Adrenal gland (tissue), 12 donors: Measurements from ENCODE around the gene UBAC2. TPM values are rescaled to one million over a fixed set of nuclear protein-coding genes. Genes with fewer than 3 reads are reported as not detected.

Experiments
- DNase-seq, 7 donors: peaks; one replicate each; pipeline ENCODE4 v3.0.0-alpha.2; 2019 to 2020
- H3K27ac ChIP-seq, 5 donors: fragments of 200-600 bp; sonication (generic) in 4 of 5; 1 replicate in 3 of 5; 2 replicates in 2 of 5; pipeline versions ENCODE4 v1.5.1 to v1.8.0; 2016 to 2020; ENCODE audit warnings: mild to moderate bottlenecking in 1 of 5
- H3K27me3 ChIP-seq: fragments of 200-600 bp; 2 replicates; pipeline ENCODE4 v1.8.0; 2021
- H3K36me3 ChIP-seq, 2 donors: fragments of 200-600 bp; replicated peaks in 1 of 2; 1 replicate in 1 of 2; 2 replicates in 1 of 2; pipeline versions ENCODE4 v1.5.1 to v1.8.0; 2018 to 2022
- H3K4me1 ChIP-seq, 2 donors: fragments of 200-600 bp; replicated peaks in 1 of 2; 1 replicate in 1 of 2; 2 replicates in 1 of 2; pipeline versions ENCODE4 v1.5.1 to v1.8.0; 2018 to 2021
- H3K4me3 ChIP-seq, 4 donors: fragments of 200-600 bp; sonication (generic) in 3 of 4; one replicate each; pipeline ENCODE4 v1.5.1; 2016 to 2018
- H3K9me3 ChIP-seq, 3 donors: fragments of 200-600 bp; sonication (generic) in 1 of 3; replicated peaks in 1 of 3; 1 replicate in 2 of 3; 2 replicates in 1 of 3; pipeline versions ENCODE4 v1.5.1 to v1.8.0; 2016 to 2021
- CTCF ChIP-seq, 6 experiments: fragments of 450-650 bp in 4 of 6; fragments of 200-600 bp in 2 of 6; sonication (generic) in 1 of 6; IDR thresholded peaks; 1 replicate in 5 of 6; 2 replicates in 1 of 6; pipeline versions ENCODE4 v1.5.1 to v1.8.0; 2016 to 2021; ENCODE audit warnings: antibody characterized with exemption in 6 of 6, mild to moderate bottlenecking in 2 of 6, moderate library complexity in 1 of 6
- POLR2A ChIP-seq, 2 donors: fragments of 450-650 bp; IDR thresholded peaks; one replicate each; pipeline ENCODE4 v1.6.1; 2017; ENCODE audit warnings: antibody characterized with exemption in 2 of 2, mild to moderate bottlenecking in 2 of 2, moderate library complexity in 1 of 2
- WGBS, 4 donors: extraction: QIAGEN DNeasy Blood & Tissue Kit in 2 of 4; methylation state at CpG; one replicate each; pipeline versions ENCODE4 v1.1.5 to v1.1.7; 2013 to 2017; 5-methylcytosine and 5-hydroxymethylcytosine counted together
- intact Hi-C, 2 donors: fragments of 100-400 bp; cut with DNase I; formaldehyde crosslinking; loops; one replicate each; pipeline versions ENCODE4 v1.14.1 to v1.15.0; 2022 to 2023
- polyA plus RNA-seq, 3 donors: library from polyadenylated mRNA; stranded (reverse); fragments of 200-250 nt in 2 of 3; fragments of 350-450 nt in 1 of 3; fragmentation: Illumina TruSeq in 1 of 3; extraction: RNeasy Lipid Tissue Mini Kit (QIAGEN cat#74804) in 1 of 3; gene quantifications; one replicate each; pipeline ENCODE4 v1.2.3, GENCODE V29; 2013 to 2014
- total RNA-seq, 9 donors: library from RNA; depleted of rRNA in 4 of 9; stranded (reverse); fragments of >200 nt in 4 of 9; fragments of 120-200 nt in 1 of 9; fragmentation: NEBNext Ultra II Directional in 1 of 9; extraction: Animal tissue kit (Norgen Biotek cat#: 25700) in 1 of 9; gene quantifications; one replicate each; pipeline versions ENCODE4 v1.1.0 to v1.2.4, GENCODE V29; 2013 to 2023
- donor health status: healthy with polysubstance abuse.
- donor health status: Bipolar disorder and iron deficiency.
- donor health status: DM: yes; HTN: yes; CAD: no.
- donor health status: DM: no; HTN: no; CAD: no.
- donor health status: DM: no; HTN: no; CAD: no.
- donor health status: DM: yes; HTN: yes; CAD: no.

Gene UBAC2
- total and polyA plus RNA-seq, 12 donors, result 46.3 to 67.8 (median 53.5) TPM

- Histone ChIP-seq H3K27ac (no peak overlapping the region), H3K4me3 (no peak overlapping the region), H3K36me3 (no peaks in the 10 kb centered on the region), H3K4me1 (no peaks in the 10 kb centered on the region), H3K9me3 (no peaks in the 10 kb centered on the region), H3K27me3 (no peaks in the 10 kb centered on the region)
- TF ChIP-seq POLR2A (IDR thresholded peaks at IDR 0.05) (no peak), CTCF (IDR thresholded peaks at IDR 0.05) (no peak)
- intact Hi-C loops, result no loop called here
- DNase-seq, result no peak
- WGBS, 4 donors, result 84 to 94% (median 89%) methylated on average over 2 of the region's 2 CpGs
Measured at GRCh38 chr13:99154064-99154463, 46.6 kb upstream of the UBAC2 start.

GRCh38 chr13:99155821-99156220, 44.8 kb upstream of the UBAC2 start:
- no peaks in the 10 kb centered on the region for H3K4me1 ChIP-seq
- no peaks in the 10 kb centered on the region for H3K36me3 ChIP-seq
- no peaks in the 10 kb centered on the region for H3K27me3 ChIP-seq
- intact Hi-C loops, result no loop called here
- TF ChIP-seq POLR2A (IDR thresholded peaks at IDR 0.05) (no peak), CTCF (IDR thresholded peaks at IDR 0.05) (no peak)
- 94 to 97% (median 97%) methylated on average over 5 of the region's 5 CpGs for WGBS, 4 donors
- no peak overlapping the region for H3K27ac ChIP-seq
- no peak for DNase-seq
- no peaks in the 10 kb centered on the region for H3K9me3 ChIP-seq
- no peak overlapping the region for H3K4me3 ChIP-seq

- H3K4me1 ChIP-seq, result no peaks in the 10 kb centered on the region
- 76 to 85% (median 82%) methylated on average over 5 of the region's 5 CpGs for WGBS, 4 donors
Measured at GRCh38 chr13:99157046-99157445, 43.6 kb upstream of the UBAC2 start.

GRCh38 chr13:99158846-99159245, 41.8 kb upstream of the UBAC2 start:
- H3K4me1 ChIP-seq, result no peaks in the 10 kb centered on the region
- peak in 1 of 7 donors; percentile 43 for DNase-seq
- no peaks in the 10 kb centered on the region for H3K9me3 ChIP-seq
- H3K27me3 ChIP-seq, result no peaks in the 10 kb centered on the region
- no peak overlapping the region for H3K4me3 ChIP-seq
- H3K27ac ChIP-seq, result no peak overlapping the region
- H3K36me3 ChIP-seq, result no peaks in the 10 kb centered on the region
- no peak for TF ChIP-seq POLR2A (IDR thresholded peaks at IDR 0.05)
- TF ChIP-seq CTCF (IDR thresholded peaks at IDR 0.05), result no peak
- intact Hi-C loops, result no loop called here
- 71 to 74% (median 72%) methylated on average over 7 to 8 of the region's 8 CpGs for WGBS, 4 donors

More at GRCh38 chr13:99157046-99157445, 43.6 kb upstream of the UBAC2 start:
- Histone ChIP-seq H3K9me3 (no peaks in the 10 kb centered on the region), H3K4me3 (no peak overlapping the region), H3K27ac (no peak overlapping the region), H3K27me3 (no peaks in the 10 kb centered on the region), H3K36me3 (no peaks in the 10 kb centered on the region)
- intact Hi-C loops, result no loop called here
- TF ChIP-seq POLR2A (IDR thresholded peaks at IDR 0.05) (no peak), CTCF (IDR thresholded peaks at IDR 0.05) (no peak)
- peak in 1 of 7 donors; percentile 14 for DNase-seq
